ENCODE data around the gene CDK6.

Gene CDK6

GRCh38 chr7:92563345-92563744, 273.0 kb downstream of the CDK6 start:
- no peak for DNase-seq

- DNase-seq = no peak
Observed at GRCh38 chr7:92560602-92561001, 275.8 kb downstream of the CDK6 start.

- DNase-seq = no peak
Observed at GRCh38 chr7:92557808-92558362, 278.5 kb downstream of the CDK6 start.

- DNase-seq = no peak
Observed at GRCh38 chr7:92557249-92557648, 279.1 kb downstream of the CDK6 start.
